Esophagus (tissue), 2 donors: ENCODE data around the gene SEMA7A. TPM values are rescaled to one million over a fixed set of nuclear protein-coding genes. Genes with fewer than 3 reads are reported as not detected.

Experiments used
- H3K27ac ChIP-seq, 2 donors: one replicate each; pipeline ENCODE4 v1.5.1; 2013; ENCODE audit warnings: low read depth in 2 of 2, mild to moderate bottlenecking in 2 of 2, inconsistent platforms in 1 of 2, low read length in 1 of 2, moderate library complexity in 1 of 2
- H3K27me3 ChIP-seq, 2 donors: one replicate each; pipeline ENCODE4 v1.6.1; 2013; ENCODE audit warnings: low read length in 2 of 2, control low read depth in 1 of 2, mild to moderate bottlenecking in 1 of 2; ENCODE audit not compliant: insufficient read depth in 2 of 2, control insufficient read depth in 1 of 2
- H3K36me3 ChIP-seq, 2 donors: one replicate each; pipeline ENCODE4 v1.6.1; 2013; ENCODE audit warnings: low read length in 1 of 2; ENCODE audit not compliant: control insufficient read depth in 2 of 2, insufficient read depth in 2 of 2
- H3K4me1 ChIP-seq, 2 donors: one replicate each; pipeline ENCODE4 v1.6.1; 2013; ENCODE audit warnings: low read length in 1 of 2; ENCODE audit not compliant: control insufficient read depth in 2 of 2, insufficient read depth in 2 of 2
- H3K4me3 ChIP-seq, 2 donors: one replicate each; pipeline ENCODE4 v1.5.1; 2013; ENCODE audit warnings: low read length in 2 of 2, mild to moderate bottlenecking in 2 of 2, low read depth in 1 of 2, moderate library complexity in 1 of 2
- H3K9me3 ChIP-seq, 2 donors: one replicate each; pipeline ENCODE4 v1.6.1; 2013; ENCODE audit warnings: mild to moderate bottlenecking in 2 of 2, low read depth in 1 of 2, low read length in 1 of 2, moderate library complexity in 1 of 2; ENCODE audit not compliant: control insufficient read depth in 2 of 2, insufficient read depth in 1 of 2
- WGBS, 2 donors: extraction: QIAGEN DNeasy Blood & Tissue Kit; methylation state at CpG; one replicate each; pipeline ENCODE4 v1.1.7; 2013; 5-methylcytosine and 5-hydroxymethylcytosine counted together
- polyA plus RNA-seq, 2 donors: library from polyadenylated mRNA; stranded (reverse); fragments of 200-250 nt; gene quantifications; one replicate each; pipeline ENCODE4 v1.2.3, GENCODE V29; 2013
- donor health status: healthy with polysubstance abuse.
- donor health status: Bipolar disorder and iron deficiency.

The SEMA7A gene
- polyA plus RNA-seq, 2 donors: 2.2 to 9.6 TPM

GRCh38 chr15:74432271-74432967, 1.3 kb downstream of the SEMA7A start:
- Histone ChIP-seq H3K4me1 (peaks cover 5% of the 10 kb centered on the region in 2 donors), H3K27ac (no peak overlapping the region), H3K4me3 (peak overlapping the region; percentile 42 to 67), H3K9me3 (no peaks in the 10 kb centered on the region), H3K27me3 (peaks cover 0 to 5% of the 10 kb centered on the region in 2 donors), H3K36me3 (no peaks in the 10 kb centered on the region)
- WGBS, 2 donors: 25 to 26% methylated on average over 21 of the region's 21 CpGs

- H3K4me1 ChIP-seq: peaks cover 5% of the 10 kb centered on the region in 2 donors
- peak overlapping the region; percentile 19 to 67 for H3K4me3 ChIP-seq
- WGBS, 2 donors: 78 to 79% methylated on average over 8 of the region's 8 CpGs
Observed at GRCh38 chr15:74431645-74432044, 2.1 kb downstream of the SEMA7A start.

GRCh38 chr15:74431116-74431515, 2.6 kb downstream of the SEMA7A start:
- H3K9me3 ChIP-seq: no peaks in the 10 kb centered on the region
- H3K4me1 ChIP-seq: peaks cover 5% of the 10 kb centered on the region in 2 donors
- no peak overlapping the region for H3K27ac ChIP-seq
- H3K27me3 ChIP-seq: peaks cover 0 to 5% of the 10 kb centered on the region in 2 donors
- WGBS, 2 donors: 80 to 97% methylated on average over 1 of the region's 1 CpG
- no peaks in the 10 kb centered on the region for H3K36me3 ChIP-seq
- H3K4me3 ChIP-seq: peak overlapping the region in 1 of 2 donors; percentile 67

More at GRCh38 chr15:74431645-74432044, 2.1 kb downstream of the SEMA7A start:
- no peak overlapping the region for H3K27ac ChIP-seq
- H3K36me3 ChIP-seq: no peaks in the 10 kb centered on the region
- H3K27me3 ChIP-seq: peaks cover 0 to 5% of the 10 kb centered on the region in 2 donors
- no peaks in the 10 kb centered on the region for H3K9me3 ChIP-seq

DNA sequence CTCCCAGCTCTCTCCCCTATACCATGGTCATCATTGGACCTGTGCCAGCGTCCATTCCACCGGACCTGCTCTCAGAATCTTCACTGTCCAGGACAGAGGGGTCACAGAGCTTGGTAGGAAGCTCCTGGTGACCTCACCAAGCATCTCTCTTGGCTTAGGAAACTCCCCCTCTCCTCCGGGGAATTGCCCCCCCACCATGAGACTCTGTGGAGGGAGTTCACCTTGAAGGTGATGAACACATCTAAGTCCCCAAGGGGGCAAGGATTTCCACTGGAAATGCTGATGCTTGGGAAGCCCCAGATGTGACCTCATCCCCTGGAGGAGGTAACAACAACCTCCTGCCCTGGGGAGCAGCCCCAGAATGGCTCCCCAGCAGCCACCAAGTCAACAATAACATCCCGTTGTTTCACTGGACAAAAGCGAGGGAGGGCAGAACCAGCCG, 3.2 kb downstream of the SEMA7A start:
- Histone ChIP-seq H3K9me3 (no peaks in the 10 kb centered on the region), H3K4me3 (no peak overlapping the region)
- 60 to 66% methylated on average over 6 of the region's 6 CpGs for whole genome bisulfite sequencing, 2 donors

GRCh38 chr15:74429781-74430400, 3.9 kb downstream of the SEMA7A start:
- H3K36me3 ChIP-seq: no peaks in the 10 kb centered on the region
- H3K4me1 ChIP-seq: peaks cover 5% of the 10 kb centered on the region in 2 donors
- H3K27ac ChIP-seq: no peak overlapping the region
- no peaks in the 10 kb centered on the region for H3K9me3 ChIP-seq
- WGBS, 2 donors: 89 to 90% methylated on average over 6 of the region's 6 CpGs
- peaks cover 0 to 5% of the 10 kb centered on the region in 2 donors for H3K27me3 ChIP-seq
- H3K4me3 ChIP-seq: no peak overlapping the region

More for the DNA sequence above, 3.2 kb downstream of the SEMA7A start:
- peaks cover 0 to 5% of the 10 kb centered on the region in 2 donors for H3K27me3 ChIP-seq
- peaks cover 5% of the 10 kb centered on the region in 2 donors for H3K4me1 ChIP-seq
- no peak overlapping the region for H3K27ac ChIP-seq
- no peaks in the 10 kb centered on the region for H3K36me3 ChIP-seq

GRCh38 chr15:74428970-74429780, 4.6 kb downstream of the SEMA7A start:
- 88 to 90% methylated on average over 14 of the region's 14 CpGs for WGBS, 2 donors
- Histone ChIP-seq H3K27me3 (peaks cover 0 to 5% of the 10 kb centered on the region in 2 donors), H3K4me3 (no peak overlapping the region), H3K9me3 (no peaks in the 10 kb centered on the region), H3K4me1 (peaks cover 5% of the 10 kb centered on the region in 2 donors), H3K36me3 (no peaks in the 10 kb centered on the region), H3K27ac (no peak overlapping the region)

GRCh38 chr15:74428442-74428787, 5.3 kb downstream of the SEMA7A start:
- no peak overlapping the region for H3K4me3 ChIP-seq
- peaks cover 5% of the 10 kb centered on the region in 2 donors for H3K4me1 ChIP-seq
- H3K36me3 ChIP-seq: no peaks in the 10 kb centered on the region
- no peak overlapping the region for H3K27ac ChIP-seq
- H3K9me3 ChIP-seq: no peaks in the 10 kb centered on the region
- H3K27me3 ChIP-seq: peaks cover 0 to 5% of the 10 kb centered on the region in 2 donors
- 84 to 93% methylated on average over 5 of the region's 5 CpGs for WGBS, 2 donors

DNA sequence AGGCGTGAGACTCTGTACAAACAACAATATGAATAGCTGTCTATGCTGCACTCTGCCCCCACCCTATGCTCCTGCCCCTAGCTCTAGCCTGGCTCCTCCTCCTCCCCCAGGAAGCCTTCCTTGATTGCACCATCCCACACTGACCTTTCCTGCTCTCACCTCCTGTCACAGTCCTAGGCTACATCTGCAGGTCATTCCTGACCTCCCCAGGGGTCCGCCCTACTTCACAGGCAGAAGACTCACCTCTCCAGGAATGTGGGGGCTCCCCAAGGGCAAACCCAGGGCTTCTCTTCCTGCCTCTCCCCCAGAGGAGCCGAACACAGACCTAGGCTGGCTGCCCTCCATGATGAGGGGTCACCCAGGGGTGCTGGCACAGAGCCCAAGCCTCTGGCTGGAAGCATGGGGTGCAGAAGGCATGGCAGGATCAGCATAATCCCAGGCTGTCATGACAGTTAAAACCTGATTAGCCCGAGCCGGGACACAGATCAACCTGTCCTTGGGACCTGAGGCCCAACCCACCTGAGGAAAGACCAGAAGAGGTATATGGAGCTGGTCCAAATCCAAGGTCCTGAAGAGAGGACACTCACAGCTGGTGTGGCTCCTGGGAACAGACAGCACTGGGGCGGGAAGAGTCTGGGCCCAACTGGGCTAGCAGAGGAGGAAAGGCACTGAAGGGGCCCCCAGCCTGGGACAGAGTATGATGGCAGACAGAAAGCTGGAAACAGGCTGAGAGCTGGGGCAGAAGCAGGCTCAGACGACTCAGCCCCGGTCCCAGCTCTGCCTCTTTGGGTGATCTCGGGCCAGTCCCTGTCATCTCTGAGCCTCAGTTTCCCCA, 5.9 kb downstream of the SEMA7A start:
- WGBS, 2 donors: 71 to 80% methylated on average over 9 of the region's 9 CpGs
- no peaks in the 10 kb centered on the region for H3K36me3 ChIP-seq
- no peak overlapping the region for H3K4me3 ChIP-seq
- H3K27ac ChIP-seq: no peak overlapping the region
- H3K4me1 ChIP-seq: peaks cover under 1 to 5% of the 10 kb centered on the region in 2 donors
- H3K9me3 ChIP-seq: no peaks in the 10 kb centered on the region
- H3K27me3 ChIP-seq: peaks cover 0 to 4% of the 10 kb centered on the region in 2 donors
